Left ventricle myocardium inferior (tissue), 1 donor: ENCODE results near the gene LCN10. TPM values are rescaled to one million over a fixed set of nuclear protein-coding genes. Genes with fewer than 3 reads are reported as not detected.

Experiments used
- DNase-seq: peaks from one replicate; pipeline ENCODE4 v3.0.0-alpha.2; 2020
- H3K27ac ChIP-seq: fragments of 200-600 bp; replicated peaks from 2 replicates; pipeline ENCODE4 v1.8.0; 2021
- H3K27me3 ChIP-seq: fragments of 200-600 bp; 2 replicates; pipeline ENCODE4 v1.8.0; 2021; ENCODE audit warnings: low read depth
- H3K36me3 ChIP-seq: fragments of 200-600 bp; 2 replicates; pipeline ENCODE4 v1.8.0; 2021
- H3K4me1 ChIP-seq: fragments of 200-600 bp; 2 replicates; pipeline ENCODE4 v1.8.0; 2021
- H3K4me3 ChIP-seq: fragments of 200-600 bp; 2 replicates; pipeline ENCODE4 v1.8.0; 2021; ENCODE audit warnings: mild to moderate bottlenecking, moderate library complexity
- H3K9me3 ChIP-seq: fragments of 200-600 bp; replicated peaks from 2 replicates; pipeline ENCODE4 v1.8.0; 2021
- CTCF ChIP-seq: fragments of 200-600 bp; IDR thresholded peaks from 2 replicates; pipeline ENCODE4 v1.8.0; 2021; ENCODE audit warnings: antibody characterized with exemption, mild to moderate bottlenecking, borderline replicate concordance
- intact Hi-C: fragments of 100-400 bp; cut with micrococcal nuclease; formaldehyde crosslinking; loops from one replicate; pipeline ENCODE4 v1.11.0; 2022
- microRNA-seq: library from miRNA; unstranded; fragments of <30 nt; microRNA quantifications from one replicate; pipeline ENCODE4 v1.2.0, GENCODE V29; 2020
- total RNA-seq: library from RNA; stranded (reverse); fragmentation: NEBNext Ultra II Directional; extraction: Animal tissue kit (Norgen Biotek cat#: 25700); gene quantifications from one replicate; pipeline ENCODE4 v1.2.1, GENCODE V29; 2021
- donor health status: DM: no; HTN: yes; CAD: no; lungs with severe emphysema.

The LCN10 gene
- total RNA-seq, 1 donor from 2014 or later, result 9.6 TPM

DNA sequence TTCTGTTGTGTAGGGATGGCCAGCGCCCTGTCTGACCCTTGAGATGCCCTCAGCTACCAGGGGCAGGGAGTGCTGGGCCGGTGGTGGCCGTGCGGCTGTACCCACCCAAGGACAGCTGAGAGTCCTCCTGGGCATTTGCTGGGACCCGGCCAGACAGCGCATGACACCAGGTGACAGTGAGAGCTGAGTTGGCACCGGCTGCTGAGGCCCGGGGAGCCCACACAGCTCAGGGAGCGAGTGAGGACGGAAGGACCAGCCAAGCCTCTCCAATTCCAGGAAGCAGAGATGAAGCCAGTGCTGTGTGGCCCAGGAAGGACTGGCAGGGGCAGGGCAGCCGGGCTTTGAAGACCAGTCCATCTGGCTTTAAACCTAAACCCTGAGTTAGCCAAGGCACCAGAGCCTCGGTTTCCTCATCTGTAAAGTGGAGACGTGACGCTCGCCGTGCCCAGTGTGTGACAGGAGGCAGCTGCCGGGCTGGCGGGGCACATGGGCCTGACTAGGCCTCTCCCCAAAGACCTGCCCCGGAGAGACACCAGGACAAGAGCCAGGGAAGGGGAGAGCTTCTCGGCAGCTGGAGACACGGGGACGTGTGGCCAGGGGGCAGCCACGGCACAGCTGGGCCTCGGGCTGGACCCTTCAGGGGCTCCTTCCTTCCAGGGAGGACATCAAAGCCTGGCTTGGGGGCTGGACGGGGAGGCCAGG lies 52.5 kb downstream of the LCN10 start:
- H3K4me3 ChIP-seq, result peak overlapping the region; percentile 17
- no peaks in the 10 kb centered on the region for H3K27me3 ChIP-seq
- peaks cover 97% of the 10 kb centered on the region for H3K4me1 ChIP-seq
- TF ChIP-seq CTCF, result no peak
- H3K27ac ChIP-seq, result peak overlapping the region; percentile 97
- intact Hi-C loops, result no loop called here
- H3K36me3 ChIP-seq, result no peaks in the 10 kb centered on the region
- DNase-seq, result peak; percentile 86
- no peaks in the 10 kb centered on the region for H3K9me3 ChIP-seq

DNA sequence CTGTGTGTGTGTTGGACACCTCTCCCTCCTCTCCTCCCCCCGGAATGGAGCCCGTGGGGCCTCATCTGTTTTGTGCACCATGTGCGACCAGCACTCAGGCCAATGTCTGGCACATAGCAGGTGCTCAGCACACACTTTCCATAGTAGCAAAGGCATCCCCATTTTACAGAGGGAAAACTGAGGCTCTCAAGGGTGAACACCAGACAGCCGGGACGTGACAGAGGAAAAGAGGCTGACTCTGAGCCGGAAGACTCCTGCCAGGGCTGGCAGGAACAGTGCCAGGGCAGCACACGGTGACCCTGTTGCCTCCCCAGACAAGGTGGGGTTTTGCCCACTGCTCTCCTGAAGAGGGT lies 53.7 kb downstream of the LCN10 start:
- peaks cover 98% of the 10 kb centered on the region for H3K4me1 ChIP-seq
- H3K27ac ChIP-seq, result peak overlapping the region; percentile 97
- no peaks in the 10 kb centered on the region for H3K9me3 ChIP-seq
- no peaks in the 10 kb centered on the region for H3K27me3 ChIP-seq
- no peaks in the 10 kb centered on the region for H3K36me3 ChIP-seq
- intact Hi-C loops, result no loop called here
- no peak overlapping the region for H3K4me3 ChIP-seq
- no peak for TF ChIP-seq CTCF
- no peak for DNase-seq

- Histone ChIP-seq H3K36me3 (no peaks in the 10 kb centered on the region), H3K4me3 (no peak overlapping the region), H3K27me3 (no peaks in the 10 kb centered on the region), H3K9me3 (no peaks in the 10 kb centered on the region), H3K27ac (peak overlapping the region; percentile 97), H3K4me1 (peaks cover 98% of the 10 kb centered on the region)
- peak; percentile 16 for DNase-seq
- intact Hi-C loops, result no loop called here
- no peak for TF ChIP-seq CTCF
Measured at GRCh38 chr9:136688274-136689107, 54.2 kb downstream of the LCN10 start.

Small RNAs within 50 kb of the gene (microRNA-seq; reads per million reads assigned to microRNA genes)
- gene MIR6722, result not detected

Other genes with a start within 250 kb of the LCN10 start
- gene NOTCH1, start 196.9 kb downstream of the LCN10 start, total RNA-seq, result 17.6 TPM
- 81.5 TPM for gene EGFL7, start 80.0 kb downstream of the LCN10 start, total RNA-seq
- gene AGPAT2, start 55.5 kb downstream of the LCN10 start, total RNA-seq, result 48.8 TPM
- gene DIPK1B, start 30.4 kb downstream of the LCN10 start, total RNA-seq, result 21.4 TPM
- gene LCN6, start 5.6 kb upstream of the LCN10 start, total RNA-seq, result 14.6 TPM
- gene LCN8, start 15.3 kb upstream of the LCN10 start, total RNA-seq, result not detected
- gene LCN15, start 21.6 kb upstream of the LCN10 start, total RNA-seq, result 0.41 TPM
- 71.4 TPM for gene TMEM141, start 48.4 kb upstream of the LCN10 start, total RNA-seq
- 2.1 TPM for gene CCDC183, start 53.4 kb upstream of the LCN10 start, total RNA-seq
- 64.1 TPM for gene RABL6, start 65.0 kb upstream of the LCN10 start, total RNA-seq
- 7.7 TPM for gene AJM1, start 99.5 kb upstream of the LCN10 start, total RNA-seq
- gene PHPT1, start 106.5 kb upstream of the LCN10 start, total RNA-seq, result 349 TPM
- gene MAMDC4, start 109.4 kb upstream of the LCN10 start, total RNA-seq, result 13.4 TPM
- 318 TPM for gene EDF1, start 123.4 kb upstream of the LCN10 start, total RNA-seq
- 10.0 TPM for gene TRAF2, start 143.6 kb upstream of the LCN10 start, total RNA-seq
- 157 TPM for gene FBXW5, start 201.8 kb upstream of the LCN10 start, total RNA-seq
- gene C8G, start 202.3 kb upstream of the LCN10 start, total RNA-seq, result 3.6 TPM
- gene LCN12, start 209.3 kb upstream of the LCN10 start, total RNA-seq, result 7.8 TPM
- gene PTGDS, start 234.6 kb upstream of the LCN10 start, total RNA-seq, result 3,579 TPM
- gene LCNL1, start 240.1 kb upstream of the LCN10 start, total RNA-seq, result 11.7 TPM
- gene PAXX, start 249.5 kb upstream of the LCN10 start, total RNA-seq, result 19.8 TPM